HEK293 (cell line): ENCODE data around the gene MARVELD3.

Experiments used
- CTCF ChIA-PET: fragments of 350-600 bp; formaldehyde crosslinking; extraction: SDS; loops from one replicate; lab custom pipeline; 2021; ENCODE audit warnings: antibody characterized with exemption; lab: Yijun Ruan, JAX
- POLR2A ChIA-PET: fragments of 300-600 bp; formaldehyde crosslinking; extraction: SDS; loops from one replicate; lab custom pipeline; 2020; ENCODE audit warnings: antibody characterized with exemption, inconsistent platforms; lab: Yijun Ruan, JAX
- H3K27ac ChIP-seq: fragments of 200-500 bp; sonication (Bioruptor generic); 2 replicates; pipeline ENCODE4 v1.5.1; 2014; ENCODE audit warnings: low read depth, low read length, control low read depth, inconsistent platforms; ENCODE audit errors: extremely low read depth
- H3K36me3 ChIP-seq, 2 experiments: fragments of 200-500 bp in 1 of 2; sonication (Bioruptor generic) in 1 of 2; 1 replicate in 1 of 2; 2 replicates in 1 of 2; pipeline ENCODE4 v1.5.1; 2014 to 2017; ENCODE audit warnings: inconsistent platforms in 2 of 2, low read length in 2 of 2; ENCODE audit not compliant: control insufficient read depth in 2 of 2, insufficient read depth in 1 of 2
- H3K4me1 ChIP-seq: fragments of 200-500 bp; sonication (Bioruptor generic); 2 replicates; pipeline ENCODE4 v1.5.1; 2014; ENCODE audit warnings: mild to moderate bottlenecking, low read length, inconsistent platforms; ENCODE audit not compliant: control insufficient read depth, insufficient read depth
- H3K4me3 ChIP-seq: 2 replicates; pipeline ENCODE4 v1.5.1; 2011; ENCODE audit warnings: low read depth, mild to moderate bottlenecking, control low read depth, low read length, moderate library complexity
- H3K9me3 ChIP-seq: fragments of 200-500 bp; sonication (Bioruptor generic); 2 replicates; pipeline ENCODE4 v1.5.1; 2014; ENCODE audit warnings: low read depth, low read length, inconsistent platforms; ENCODE audit not compliant: control insufficient read depth, insufficient read depth
- BCL11B ChIP-seq: fragments of 450-650 bp; formaldehyde crosslinking; IDR thresholded peaks from 2 replicates; pipeline ENCODE4 v1.5.1; 2016; ENCODE audit warnings: low read depth, missing biosample characterization, missing genetic modification characterization
- EGR2 ChIP-seq: fragments of 450-650 bp; formaldehyde crosslinking; IDR thresholded peaks from 2 replicates; pipeline ENCODE4 v1.5.1; 2016; ENCODE audit warnings: low read depth, missing biosample characterization, missing genetic modification characterization
- GLIS1 ChIP-seq: fragments of 450-650 bp; formaldehyde crosslinking; IDR thresholded peaks from 2 replicates; pipeline ENCODE4 v1.5.1; 2016; ENCODE audit warnings: missing biosample characterization, missing genetic modification characterization
- SP3 ChIP-seq: fragments of 450-650 bp; formaldehyde crosslinking; IDR thresholded peaks from 2 replicates; pipeline ENCODE4 v1.5.1; 2016; ENCODE audit warnings: missing biosample characterization, missing genetic modification characterization
- ZBTB48 ChIP-seq: fragments of 450-650 bp; formaldehyde crosslinking; IDR thresholded peaks from 2 replicates; pipeline ENCODE4 v1.5.1; 2016; ENCODE audit warnings: missing biosample characterization, missing genetic modification characterization
- ZNF121 ChIP-seq: fragments of 450-650 bp; formaldehyde crosslinking; IDR thresholded peaks from 2 replicates; pipeline ENCODE4 v1.5.1; 2016; ENCODE audit warnings: missing biosample characterization, missing genetic modification characterization
- ZNF155 ChIP-seq: fragments of 450-650 bp; formaldehyde crosslinking; IDR thresholded peaks from 2 replicates; pipeline ENCODE4 v1.5.1; 2016; ENCODE audit warnings: missing biosample characterization, missing genetic modification characterization
- ZNF239 ChIP-seq: fragments of 450-650 bp; formaldehyde crosslinking; IDR thresholded peaks from 2 replicates; pipeline ENCODE4 v1.5.1; 2016; ENCODE audit warnings: missing biosample characterization, missing genetic modification characterization
- ZNF341 ChIP-seq: fragments of 450-650 bp; formaldehyde crosslinking; IDR thresholded peaks from 2 replicates; pipeline ENCODE4; 2016; ENCODE audit warnings: low read depth, missing biosample characterization, missing genetic modification characterization
- ZNF596 ChIP-seq: fragments of 450-650 bp; IDR thresholded peaks from 2 replicates; pipeline ENCODE4 v1.5.0; 2018; ENCODE audit warnings: missing biosample characterization, mild to moderate bottlenecking, missing genetic modification characterization, moderate library complexity
- ZNF626 ChIP-seq: fragments of 450-650 bp; sonication (Bioruptor Pico); formaldehyde crosslinking; IDR thresholded peaks from 2 replicates; pipeline ENCODE4 v1.5.1; 2018; ENCODE audit warnings: missing biosample characterization, missing genetic modification characterization, inconsistent platforms
- ZNF777 ChIP-seq: fragments of 450-650 bp; formaldehyde crosslinking; IDR thresholded peaks from 2 replicates; pipeline ENCODE4 v1.5.1; 2017; ENCODE audit warnings: missing biosample characterization, missing genetic modification characterization, borderline replicate concordance
- ZNF837 ChIP-seq: fragments of 450-650 bp; formaldehyde crosslinking; IDR thresholded peaks from 2 replicates; pipeline ENCODE4 v1.5.1; 2016; ENCODE audit warnings: missing biosample characterization, missing genetic modification characterization
- ZSCAN16 ChIP-seq: fragments of 450-650 bp; formaldehyde crosslinking; IDR thresholded peaks from 2 replicates; pipeline ENCODE4 v1.5.1; 2016; ENCODE audit warnings: missing biosample characterization, missing genetic modification characterization
- TF ChIP-seq, protein P1 (sequence below): fragments of 450-650 bp; formaldehyde crosslinking; IDR thresholded peaks from 2 replicates; pipeline ENCODE4 v1.5.1; 2017; ENCODE audit warnings: missing biosample characterization, missing genetic modification characterization
- TF ChIP-seq, protein P2 (sequence below): fragments of 450-650 bp; formaldehyde crosslinking; IDR thresholded peaks from 2 replicates; pipeline ENCODE4 v1.5.1; 2016; ENCODE audit warnings: missing biosample characterization, missing genetic modification characterization
- TF ChIP-seq, protein P3 (sequence below): fragments of 450-650 bp; formaldehyde crosslinking; IDR thresholded peaks from 2 replicates; pipeline ENCODE4; 2016; ENCODE audit warnings: missing biosample characterization, missing genetic modification characterization
- TF ChIP-seq, protein P4 (sequence below): fragments of 450-650 bp; formaldehyde crosslinking; IDR thresholded peaks from 2 replicates; pipeline ENCODE4 v1.5.1; 2016; ENCODE audit warnings: missing biosample characterization, missing genetic modification characterization
- TF ChIP-seq, protein P5 (sequence below): fragments of 450-650 bp; formaldehyde crosslinking; IDR thresholded peaks from 2 replicates; pipeline ENCODE4 v1.5.1; 2016; ENCODE audit warnings: missing biosample characterization, missing genetic modification characterization
- TF ChIP-seq, protein P6 (sequence below): fragments of 450-650 bp; formaldehyde crosslinking; IDR thresholded peaks from 2 replicates; pipeline ENCODE4 v1.5.1; 2016; ENCODE audit warnings: missing biosample characterization, missing genetic modification characterization

Gene MARVELD3

DNA sequence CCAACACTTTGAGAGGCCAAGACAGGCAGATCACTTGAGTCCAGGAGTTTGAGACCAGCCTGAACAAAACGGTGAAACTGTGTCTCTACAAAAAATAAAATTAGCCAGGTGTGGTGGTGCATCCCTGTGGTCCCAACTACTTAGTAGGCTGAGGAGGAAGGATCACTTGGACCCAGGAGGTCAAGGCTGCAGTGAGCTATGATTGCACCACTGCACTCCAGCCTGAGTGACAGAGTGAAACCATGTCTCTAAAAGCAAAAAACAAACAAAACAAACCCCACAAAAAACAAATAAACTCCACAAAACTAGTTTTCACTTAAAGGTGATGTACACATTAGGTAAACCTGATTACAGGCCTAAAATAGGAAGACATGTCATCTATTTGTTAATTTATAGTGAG, 40.3 kb downstream of the MARVELD3 start:
- Histone ChIP-seq H3K4me3 (no peak overlapping the region), H3K36me3 (peaks cover 27 to 76% of the 10 kb centered on the region in 2 experiments)
- CTCF ChIA-PET, result interaction anchor here (0.7 kb wide), 1 partner anchor 21 kb away, joined by 3 read pairs; no protein-coding TSS in a partner anchor

More for the DNA sequence above, 40.3 kb downstream of the MARVELD3 start:
- no peak for TF ChIP-seq ZNF596 (tag by site-specific recombination)
- TF ChIP-seq ZNF626, result no peak
- no peak for TF ChIP-seq ZNF837
- TF ChIP-seq, protein P1, sequence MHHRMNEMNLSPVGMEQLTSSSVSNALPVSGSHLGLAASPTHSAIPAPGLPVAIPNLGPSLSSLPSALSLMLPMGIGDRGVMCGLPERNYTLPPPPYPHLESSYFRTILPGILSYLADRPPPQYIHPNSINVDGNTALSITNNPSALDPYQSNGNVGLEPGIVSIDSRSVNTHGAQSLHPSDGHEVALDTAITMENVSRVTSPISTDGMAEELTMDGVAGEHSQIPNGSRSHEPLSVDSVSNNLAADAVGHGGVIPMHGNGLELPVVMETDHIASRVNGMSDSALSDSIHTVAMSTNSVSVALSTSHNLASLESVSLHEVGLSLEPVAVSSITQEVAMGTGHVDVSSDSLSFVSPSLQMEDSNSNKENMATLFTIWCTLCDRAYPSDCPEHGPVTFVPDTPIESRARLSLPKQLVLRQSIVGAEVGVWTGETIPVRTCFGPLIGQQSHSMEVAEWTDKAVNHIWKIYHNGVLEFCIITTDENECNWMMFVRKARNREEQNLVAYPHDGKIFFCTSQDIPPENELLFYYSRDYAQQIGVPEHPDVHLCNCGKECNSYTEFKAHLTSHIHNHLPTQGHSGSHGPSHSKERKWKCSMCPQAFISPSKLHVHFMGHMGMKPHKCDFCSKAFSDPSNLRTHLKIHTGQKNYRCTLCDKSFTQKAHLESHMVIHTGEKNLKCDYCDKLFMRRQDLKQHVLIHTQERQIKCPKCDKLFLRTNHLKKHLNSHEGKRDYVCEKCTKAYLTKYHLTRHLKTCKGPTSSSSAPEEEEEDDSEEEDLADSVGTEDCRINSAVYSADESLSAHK (tag by site-specific recombination), result no peak
- TF ChIP-seq ZNF777, result no peak
- TF ChIP-seq ZBTB48 (tag by site-specific recombination), result no peak
- TF ChIP-seq ZNF155, result no peak
- TF ChIP-seq, protein P2, sequence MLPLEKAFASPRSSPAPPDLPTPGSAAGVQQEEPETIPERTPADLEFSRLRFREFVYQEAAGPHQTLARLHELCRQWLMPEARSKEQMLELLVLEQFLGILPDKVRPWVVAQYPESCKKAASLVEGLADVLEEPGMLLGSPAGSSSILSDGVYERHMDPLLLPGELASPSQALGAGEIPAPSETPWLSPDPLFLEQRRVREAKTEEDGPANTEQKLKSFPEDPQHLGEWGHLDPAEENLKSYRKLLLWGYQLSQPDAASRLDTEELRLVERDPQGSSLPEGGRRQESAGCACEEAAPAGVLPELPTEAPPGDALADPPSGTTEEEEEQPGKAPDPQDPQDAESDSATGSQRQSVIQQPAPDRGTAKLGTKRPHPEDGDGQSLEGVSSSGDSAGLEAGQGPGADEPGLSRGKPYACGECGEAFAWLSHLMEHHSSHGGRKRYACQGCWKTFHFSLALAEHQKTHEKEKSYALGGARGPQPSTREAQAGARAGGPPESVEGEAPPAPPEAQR (tag by site-specific recombination), result no peak
- TF ChIP-seq EGR2 (tag by site-specific recombination), result no peak
- TF ChIP-seq, protein P3, sequence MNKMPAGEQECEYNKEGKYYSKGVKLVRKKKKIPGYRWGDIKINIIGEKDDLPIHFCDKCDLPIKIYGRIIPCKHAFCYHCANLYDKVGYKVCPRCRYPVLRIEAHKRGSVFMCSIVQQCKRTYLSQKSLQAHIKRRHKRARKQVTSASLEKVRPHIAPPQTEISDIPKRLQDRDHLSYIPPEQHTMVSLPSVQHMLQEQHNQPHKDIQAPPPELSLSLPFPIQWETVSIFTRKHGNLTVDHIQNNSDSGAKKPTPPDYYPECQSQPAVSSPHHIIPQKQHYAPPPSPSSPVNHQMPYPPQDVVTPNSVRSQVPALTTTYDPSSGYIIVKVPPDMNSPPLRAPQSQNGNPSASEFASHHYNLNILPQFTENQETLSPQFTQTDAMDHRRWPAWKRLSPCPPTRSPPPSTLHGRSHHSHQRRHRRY (tag by site-specific recombination), result no peak
- no peak for TF ChIP-seq ZSCAN16 (tag by site-specific recombination)
- no peak for TF ChIP-seq GLIS1
- no peak for TF ChIP-seq BCL11B (tag by site-specific recombination)
- TF ChIP-seq, protein P4, sequence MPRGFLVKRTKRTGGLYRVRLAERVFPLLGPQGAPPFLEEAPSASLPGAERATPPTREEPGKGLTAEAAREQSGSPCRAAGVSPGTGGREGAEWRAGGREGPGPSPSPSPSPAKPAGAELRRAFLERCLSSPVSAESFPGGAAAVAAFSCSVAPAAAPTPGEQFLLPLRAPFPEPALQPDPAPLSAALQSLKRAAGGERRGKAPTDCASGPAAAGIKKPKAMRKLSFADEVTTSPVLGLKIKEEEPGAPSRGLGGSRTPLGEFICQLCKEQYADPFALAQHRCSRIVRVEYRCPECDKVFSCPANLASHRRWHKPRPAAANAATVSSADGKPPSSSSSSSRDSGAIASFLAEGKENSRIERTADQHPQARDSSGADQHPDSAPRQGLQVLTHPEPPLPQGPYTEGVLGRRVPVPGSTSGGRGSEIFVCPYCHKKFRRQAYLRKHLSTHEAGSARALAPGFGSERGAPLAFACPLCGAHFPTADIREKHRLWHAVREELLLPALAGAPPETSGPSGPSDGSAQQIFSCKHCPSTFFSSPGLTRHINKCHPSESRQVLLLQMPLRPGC (tag by site-specific recombination), result no peak
- no peak for TF ChIP-seq ZNF121
- no peak for TF ChIP-seq ZNF239 (tag by site-specific recombination)
- TF ChIP-seq, protein P5, sequence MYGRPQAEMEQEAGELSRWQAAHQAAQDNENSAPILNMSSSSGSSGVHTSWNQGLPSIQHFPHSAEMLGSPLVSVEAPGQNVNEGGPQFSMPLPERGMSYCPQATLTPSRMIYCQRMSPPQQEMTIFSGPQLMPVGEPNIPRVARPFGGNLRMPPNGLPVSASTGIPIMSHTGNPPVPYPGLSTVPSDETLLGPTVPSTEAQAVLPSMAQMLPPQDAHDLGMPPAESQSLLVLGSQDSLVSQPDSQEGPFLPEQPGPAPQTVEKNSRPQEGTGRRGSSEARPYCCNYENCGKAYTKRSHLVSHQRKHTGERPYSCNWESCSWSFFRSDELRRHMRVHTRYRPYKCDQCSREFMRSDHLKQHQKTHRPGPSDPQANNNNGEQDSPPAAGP (tag by site-specific recombination), result no peak
- TF ChIP-seq, protein P6, sequence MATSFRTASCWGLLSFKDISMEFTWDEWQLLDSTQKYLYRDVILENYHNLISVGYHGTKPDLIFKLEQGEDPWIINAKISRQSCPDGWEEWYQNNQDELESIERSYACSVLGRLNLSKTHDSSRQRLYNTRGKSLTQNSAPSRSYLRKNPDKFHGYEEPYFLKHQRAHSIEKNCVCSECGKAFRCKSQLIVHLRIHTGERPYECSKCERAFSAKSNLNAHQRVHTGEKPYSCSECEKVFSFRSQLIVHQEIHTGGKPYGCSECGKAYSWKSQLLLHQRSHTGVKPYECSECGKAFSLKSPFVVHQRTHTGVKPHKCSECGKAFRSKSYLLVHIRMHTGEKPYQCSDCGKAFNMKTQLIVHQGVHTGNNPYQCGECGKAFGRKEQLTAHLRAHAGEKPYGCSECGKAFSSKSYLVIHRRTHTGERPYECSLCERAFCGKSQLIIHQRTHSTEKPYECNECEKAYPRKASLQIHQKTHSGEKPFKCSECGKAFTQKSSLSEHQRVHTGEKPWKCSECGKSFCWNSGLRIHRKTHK (tag by site-specific recombination), result no peak
- no peak for TF ChIP-seq ZNF341 (tag by site-specific recombination)
- no peak for TF ChIP-seq SP3
- TF ChIP-seq, all 188 proteins: peak for 0
- no peak overlapping the region for H3K27ac ChIP-seq
- H3K4me1 ChIP-seq, result no peaks in the 10 kb centered on the region
- no peaks in the 10 kb centered on the region for H3K9me3 ChIP-seq
- POLR2A ChIA-PET, result no interaction called here
